ENCODE results near the gene SPRR2A. TPM values are rescaled to one million over a fixed set of nuclear protein-coding genes. Genes with fewer than 3 reads are reported as not detected.

Gene SPRR2A
- total RNA-seq, 4 donors from 2014 or later, result 2.5 TPM; not detected in 3

Small RNAs within 50 kb of the gene (small RNA-seq; reads per million reads assigned to genes)
- gene AL356867.1 (0 reads per million in 3 donors), gene RF00322 (0 reads per million in 3 donors)

Other genes with a start within 250 kb of the SPRR2A start
- gene LCE1B, start 245.5 kb downstream of the SPRR2A start, total RNA-seq, result not detected
- gene LCE1A, start 230.0 kb downstream of the SPRR2A start, total RNA-seq, result not detected
- gene LCE6A, start 214.7 kb downstream of the SPRR2A start, total RNA-seq, result not detected
- not detected for gene LCE7A, start 197.5 kb downstream of the SPRR2A start, total RNA-seq
- not detected for gene SMCP, start 179.2 kb downstream of the SPRR2A start, total RNA-seq
- not detected for gene IVL, start 149.0 kb downstream of the SPRR2A start, total RNA-seq
- gene SPRR5, start 110.3 kb downstream of the SPRR2A start, total RNA-seq, result not detected
- gene SPRR4, start 86.9 kb downstream of the SPRR2A start, total RNA-seq, result not detected
- gene SPRR1A, start 73.4 kb downstream of the SPRR2A start, total RNA-seq, result not detected
- 1 to 10 TPM in 2 of 4 donors, not detected in 2; 1.6 to 5.0 TPM for gene SPRR3, start 55.8 kb downstream of the SPRR2A start, total RNA-seq
- gene SPRR1B, start 26.3 kb downstream of the SPRR2A start, total RNA-seq, result not detected
- 1 to 10 TPM in 1 of 4 donors, under 1 TPM in 1, not detected in 2; 0.57 to 1.7 TPM for gene SPRR2D, start 16.4 kb downstream of the SPRR2A start, total RNA-seq
- gene SPRR2B, start 14.1 kb upstream of the SPRR2A start, total RNA-seq, result not detected
- not detected for gene SPRR2E, start 37.0 kb upstream of the SPRR2A start, total RNA-seq
- not detected for gene SPRR2F, start 56.0 kb upstream of the SPRR2A start, total RNA-seq
- gene SPRR2G, start 93.4 kb upstream of the SPRR2A start, total RNA-seq, result not detected
- gene LELP1, start 145.9 kb upstream of the SPRR2A start, total RNA-seq, result not detected
- gene PRR9, start 160.1 kb upstream of the SPRR2A start, total RNA-seq, result 1 to 10 TPM in 1 of 4 donors, not detected in 3; 1.2 TPM
- gene LORICRIN, start 202.2 kb upstream of the SPRR2A start, total RNA-seq, result not detected

Measured in esophagus muscularis mucosa (tissue), 4 donors.